ENCODE data around the gene SPC24.
A peak's percentile ranks its signal among the peaks of the same experiment; 100 is the strongest.

The SPC24 gene

GRCh38 chr19:11155373-11156120, at the start of gene SPC24:
SPC24 (minus strand) TSS chr19:11155782; CDS start chr19:11155776, 6 bp downstream.
- DNase-seq (ENCODE audit: extremely low spot score, insufficient read length, low read depth): peak; percentile 99
- FAIRE-seq: peak; percentile 99

- FAIRE-seq (no peak), DNase-seq (ENCODE audit: extremely low spot score, insufficient read length, low read depth) (no peak)
Measured at GRCh38 chr19:11204943-11205349, 49.4 kb upstream of the SPC24 start.

- no peak for FAIRE-seq
- no peak for DNase-seq (ENCODE audit: extremely low spot score, insufficient read length, low read depth)
Measured at GRCh38 chr19:11204076-11204602, 48.6 kb upstream of the SPC24 start.

- DNase-seq (ENCODE audit: extremely low spot score, insufficient read length, low read depth) (no peak), FAIRE-seq (peak; percentile 47)
Measured at GRCh38 chr19:11203194-11204075, 47.9 kb upstream of the SPC24 start.

- DNase-seq (ENCODE audit: extremely low spot score, insufficient read length, low read depth): no peak
- no peak for FAIRE-seq
Measured at GRCh38 chr19:11202488-11203193, 47.1 kb upstream of the SPC24 start.

GRCh38 chr19:11201791-11202190, 46.2 kb upstream of the SPC24 start:
- FAIRE-seq (no peak), DNase-seq (ENCODE audit: extremely low spot score, insufficient read length, low read depth) (no peak)

GRCh38 chr19:11200931-11201330, 45.3 kb upstream of the SPC24 start:
- no peak for DNase-seq (ENCODE audit: extremely low spot score, insufficient read length, low read depth)
- FAIRE-seq: no peak

- FAIRE-seq (no peak), DNase-seq (ENCODE audit: extremely low spot score, insufficient read length, low read depth) (no peak)
Measured at GRCh38 chr19:11200015-11200574, 44.5 kb upstream of the SPC24 start.

- DNase-seq (ENCODE audit: extremely low spot score, insufficient read length, low read depth): no peak
- FAIRE-seq: no peak
Measured at GRCh38 chr19:11199517-11199916, 43.9 kb upstream of the SPC24 start.

GRCh38 chr19:11198769-11199424, 43.3 kb upstream of the SPC24 start:
- DNase-seq (ENCODE audit: extremely low spot score, insufficient read length, low read depth) (no peak), FAIRE-seq (no peak)

- no peak for DNase-seq (ENCODE audit: extremely low spot score, insufficient read length, low read depth)
- no peak for FAIRE-seq
Measured at GRCh38 chr19:11198175-11198534, 42.6 kb upstream of the SPC24 start.

- FAIRE-seq (peak; percentile 79), DNase-seq (ENCODE audit: extremely low spot score, insufficient read length, low read depth) (peak; percentile 95)
Measured at GRCh38 chr19:11197291-11198174, 42.0 kb upstream of the SPC24 start, which contains the start of gene KANK2. KANK2 (minus strand) TSS chr19:11197545; CDS start chr19:11194511, 3,034 bp downstream.

- no peak for DNase-seq (ENCODE audit: extremely low spot score, insufficient read length, low read depth)
- no peak for FAIRE-seq
Measured at GRCh38 chr19:11196406-11197287, 41.1 kb upstream of the SPC24 start.

- FAIRE-seq: no peak
- no peak for DNase-seq (ENCODE audit: extremely low spot score, insufficient read length, low read depth)
Measured at GRCh38 chr19:11195681-11196080, 40.1 kb upstream of the SPC24 start.

- DNase-seq (ENCODE audit: extremely low spot score, insufficient read length, low read depth) (no peak), FAIRE-seq (peak; percentile 24)
Measured at GRCh38 chr19:11194656-11195558, 39.3 kb upstream of the SPC24 start.

- DNase-seq (ENCODE audit: extremely low spot score, insufficient read length, low read depth) (no peak), FAIRE-seq (no peak)
Measured at GRCh38 chr19:11194173-11194572, 38.6 kb upstream of the SPC24 start.

All from GM18507 (cell line).